Bronchial epithelial cell (primary cell): ENCODE results near the gene TUBB3. TPM values are rescaled to one million over a fixed set of nuclear protein-coding genes. Genes with fewer than 3 reads are reported as not detected.
"Not testable (repeated sequence)": the region's sequence is repeated elsewhere in the genome, so short reads cannot be mapped to it uniquely, and the experiment has no call there.

Experiments
- DNase-seq: peaks from one replicate; pipeline ENCODE4 v3.0.0-alpha.2; 2010; ENCODE audit warnings: low read depth
- FAIRE-seq: peaks from 2 replicates; lab custom pipeline; 2011; peaks lifted over from hg19 to GRCh38; lab: Jason Lieb, UNC
- H3K27me3 ChIP-seq: 2 replicates; pipeline ENCODE4 v1.5.1; 2011; ENCODE audit warnings: low read length; ENCODE audit not compliant: control insufficient read depth, insufficient read depth
- H3K36me3 ChIP-seq: 2 replicates; pipeline ENCODE4 v1.5.1; 2011; ENCODE audit warnings: low read length; ENCODE audit not compliant: control insufficient read depth, insufficient read depth
- H3K4me3 ChIP-seq: 2 replicates; pipeline ENCODE4 v1.5.1; 2011; ENCODE audit warnings: mild to moderate bottlenecking, low read depth, low read length, control low read depth
- CTCF ChIP-seq: IDR thresholded peaks from 2 replicates; pipeline ENCODE4 v1.5.1; 2011; ENCODE audit warnings: mild to moderate bottlenecking, moderate library complexity, low read length, control low read depth, inconsistent platforms; ENCODE audit not compliant: insufficient read depth, severe bottlenecking
- total RNA-seq: library from RNA; depleted of rRNA; stranded (reverse); fragments of >200 nt; gene quantifications from 2 replicates; pipeline ENCODE4 v1.2.1, GENCODE V29; 2014

The TUBB3 gene
- total RNA-seq, 1 donor from 2014 or later: 24.5 TPM

DNA sequence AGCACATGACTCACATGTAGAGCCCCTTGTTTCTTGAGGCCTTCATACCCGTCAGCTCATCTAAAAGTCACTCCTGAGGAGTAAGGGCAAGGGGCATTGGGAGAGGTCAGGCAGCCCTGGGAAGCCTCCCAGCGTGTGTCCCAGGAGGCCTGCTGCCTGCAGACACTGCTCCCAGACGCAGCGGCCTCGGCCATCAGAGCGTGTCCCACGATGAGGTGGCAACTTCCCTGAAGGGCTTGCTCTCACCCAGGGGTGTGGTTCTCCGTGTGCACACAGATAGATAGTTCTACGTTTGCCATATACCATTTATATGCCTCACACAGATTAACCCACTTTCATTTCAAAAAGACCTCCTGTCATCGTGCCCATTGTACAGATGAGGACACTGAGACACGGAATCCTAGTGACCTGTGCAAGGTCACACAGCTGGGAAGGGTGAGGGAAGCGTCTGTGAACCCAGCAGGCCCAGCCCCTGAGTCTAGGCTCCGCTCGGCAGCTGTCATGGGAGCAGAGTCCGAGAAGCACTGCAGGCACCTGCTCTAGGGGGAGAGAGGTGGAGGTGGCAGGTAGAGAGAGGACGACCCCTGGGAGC is 8.3 kb downstream of the TUBB3 start:
- Histone ChIP-seq H3K27me3 (no peaks in the 10 kb centered on the region), H3K4me3 (no peak overlapping the region), H3K36me3 (peaks cover 22% of the 10 kb centered on the region)
- DNase-seq (no peak), FAIRE-seq (no peak)
- TF ChIP-seq CTCF: no peak

GRCh38 chr16:89931964-89932363 is 8.8 kb downstream of the TUBB3 start:
- peaks cover 22% of the 10 kb centered on the region for H3K36me3 ChIP-seq
- FAIRE-seq: no peak
- H3K4me3 ChIP-seq: no peak overlapping the region
- H3K27me3 ChIP-seq: no peaks in the 10 kb centered on the region
- no peak for DNase-seq
- TF ChIP-seq CTCF: no peak

DNA sequence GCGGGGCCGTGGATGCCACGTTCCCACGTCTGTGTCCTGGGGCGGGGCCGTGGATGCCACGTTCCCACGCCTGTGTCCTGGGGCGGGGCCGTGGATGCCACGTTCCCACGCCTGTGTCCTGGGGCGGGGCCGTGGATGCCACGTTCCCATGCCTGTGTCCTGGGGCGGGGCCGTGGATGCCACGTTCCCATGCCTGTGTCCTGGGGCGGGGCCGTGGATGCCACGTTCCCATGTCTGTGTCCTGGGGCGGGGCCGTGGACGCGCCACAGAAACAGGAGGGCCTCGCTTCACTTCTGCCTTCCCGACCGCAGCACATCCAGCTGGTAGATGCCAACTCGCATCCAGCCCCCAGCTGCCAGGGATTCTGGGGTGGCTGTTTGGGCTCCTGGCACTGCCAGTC is 10.9 kb downstream of the TUBB3 start:
- FAIRE-seq, DNase-seq, H3K27me3 ChIP-seq, H3K4me3 ChIP-seq: not testable (repeated sequence)
- peaks cover 22% of the 10 kb centered on the region for H3K36me3 ChIP-seq

- Histone ChIP-seq H3K4me3 (no peak overlapping the region), H3K36me3 (peaks cover 22% of the 10 kb centered on the region), H3K27me3 (no peaks in the 10 kb centered on the region)
- FAIRE-seq: no peak
- DNase-seq: no peak
- no peak for TF ChIP-seq CTCF
Measured at GRCh38 chr16:89934611-89935553, 11.7 kb downstream of the TUBB3 start.

- H3K27me3 ChIP-seq, FAIRE-seq, H3K4me3 ChIP-seq, DNase-seq: not testable (repeated sequence)
- H3K36me3 ChIP-seq: peaks cover 22% of the 10 kb centered on the region
Measured at GRCh38 chr16:89935620-89936019, 12.5 kb downstream of the TUBB3 start.

DNA sequence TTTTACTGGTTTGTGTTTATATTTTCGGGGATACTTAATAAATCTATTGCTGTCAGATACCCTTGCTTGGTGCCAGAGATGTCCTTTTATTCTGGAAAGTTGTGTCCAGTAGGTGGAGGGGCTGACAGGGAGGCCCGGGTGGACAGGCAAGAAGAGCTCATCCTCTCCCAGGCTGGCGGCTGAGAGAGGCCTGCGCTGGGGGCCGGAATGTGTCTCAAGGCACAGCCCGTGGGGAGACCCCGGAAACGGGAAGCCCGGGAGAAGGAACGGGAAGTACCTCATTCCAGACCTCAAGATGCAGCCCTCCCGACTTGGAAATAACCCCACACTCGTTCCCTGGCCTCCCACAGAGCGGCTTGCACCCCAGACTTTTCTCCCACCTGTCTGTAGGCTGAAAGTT is 12.9 kb downstream of the TUBB3 start:
- H3K4me3 ChIP-seq: no peak overlapping the region
- peaks cover 22% of the 10 kb centered on the region for H3K36me3 ChIP-seq
- DNase-seq (no peak), FAIRE-seq (no peak)
- no peaks in the 10 kb centered on the region for H3K27me3 ChIP-seq
- TF ChIP-seq CTCF: no peak
